UCSD-AML1 (cell line): Measurements from ENCODE around the gene DOK3.
"Not testable (repeated sequence)": the region's sequence is repeated elsewhere in the genome, so short reads cannot be mapped to it uniquely, and the experiment has no call there.

Source experiments
- DNase-seq: peaks from one replicate; lab custom pipeline; 2025; ENCODE audit not compliant: unreplicated experiment; lab: John Stamatoyannopoulos, UW

The DOK3 gene

DNA sequence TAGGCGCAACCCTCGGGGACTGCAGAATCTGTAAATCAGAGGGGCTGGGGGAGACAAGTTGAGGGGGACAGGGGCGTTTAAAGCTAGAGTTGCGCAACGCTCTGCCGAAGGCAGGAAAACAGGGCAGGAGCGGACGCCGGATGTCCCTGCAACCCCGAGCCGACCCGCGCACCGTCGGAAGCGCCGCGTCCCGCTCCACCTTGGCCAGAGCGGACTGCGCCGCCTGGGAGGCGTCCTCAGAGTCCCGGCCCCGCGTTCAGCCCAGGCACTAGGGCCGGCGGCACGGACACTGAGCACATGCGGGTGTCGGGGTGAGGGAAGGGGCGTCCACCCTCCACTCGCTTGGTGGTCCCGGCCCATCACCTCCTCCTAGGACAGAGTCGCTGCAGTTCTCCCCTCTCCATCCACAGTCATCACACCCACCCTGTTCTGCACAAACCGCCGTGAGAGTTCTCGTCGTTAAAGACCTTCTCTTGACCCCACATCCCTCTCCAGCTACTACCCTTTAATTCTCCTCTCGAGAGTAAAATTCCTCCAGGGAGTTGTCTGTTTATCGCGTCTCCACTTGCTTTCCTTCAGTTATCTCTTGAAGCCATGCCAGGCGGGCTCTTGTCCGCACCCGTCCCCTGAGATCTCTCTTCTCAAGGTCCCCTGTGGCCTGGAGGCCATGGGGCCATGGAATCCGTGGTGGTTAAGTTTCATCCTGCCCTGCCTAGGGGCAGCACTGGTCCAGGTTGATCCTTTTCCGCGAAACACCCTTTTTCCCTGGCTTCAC lies 11.4 kb downstream of the DOK3 start:
- DNase-seq = no peak

- DNase-seq = peak; percentile 98
Measured at GRCh38 chr5:177497292-177498012, 12.2 kb downstream of the DOK3 start, which contains the start of gene PDLIM7. TSS of gene PDLIM7 (minus strand) at chr5:177497604. CDS start at chr5:177496512, 1,092 bp downstream.

DNA sequence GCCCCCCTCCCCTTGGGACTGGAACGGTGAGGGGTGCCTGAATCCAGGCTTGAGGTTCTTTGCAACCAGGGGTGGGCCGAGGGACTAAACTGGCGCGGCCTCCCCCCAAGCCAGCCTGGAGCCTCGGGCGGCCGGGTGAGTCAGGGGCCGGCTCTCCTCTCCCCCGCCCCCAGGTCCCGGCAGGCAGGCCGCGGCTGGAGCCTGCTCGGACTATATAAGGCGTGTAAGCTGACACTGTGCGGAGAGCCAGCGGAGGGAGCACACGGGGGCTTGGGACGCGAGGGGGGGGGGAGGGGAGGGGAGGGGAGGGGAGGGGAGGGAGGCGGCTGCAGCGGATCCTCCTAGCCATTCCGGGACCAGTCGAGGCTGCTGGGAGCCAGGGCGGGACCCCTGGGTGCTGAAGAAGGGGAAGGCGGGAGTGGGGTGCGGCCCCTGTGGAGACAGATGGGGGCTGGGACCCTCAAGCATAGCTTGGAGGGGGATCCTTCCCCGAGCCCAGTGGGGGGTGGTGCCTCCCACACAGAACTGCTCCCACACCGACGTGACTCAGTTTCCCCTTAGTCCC lies 12.8 kb downstream of the DOK3 start:
- DNase-seq = peak; percentile 66

GRCh38 chr5:177496070-177496726 lies 13.4 kb downstream of the DOK3 start:
- DNase-seq = no peak

DNA sequence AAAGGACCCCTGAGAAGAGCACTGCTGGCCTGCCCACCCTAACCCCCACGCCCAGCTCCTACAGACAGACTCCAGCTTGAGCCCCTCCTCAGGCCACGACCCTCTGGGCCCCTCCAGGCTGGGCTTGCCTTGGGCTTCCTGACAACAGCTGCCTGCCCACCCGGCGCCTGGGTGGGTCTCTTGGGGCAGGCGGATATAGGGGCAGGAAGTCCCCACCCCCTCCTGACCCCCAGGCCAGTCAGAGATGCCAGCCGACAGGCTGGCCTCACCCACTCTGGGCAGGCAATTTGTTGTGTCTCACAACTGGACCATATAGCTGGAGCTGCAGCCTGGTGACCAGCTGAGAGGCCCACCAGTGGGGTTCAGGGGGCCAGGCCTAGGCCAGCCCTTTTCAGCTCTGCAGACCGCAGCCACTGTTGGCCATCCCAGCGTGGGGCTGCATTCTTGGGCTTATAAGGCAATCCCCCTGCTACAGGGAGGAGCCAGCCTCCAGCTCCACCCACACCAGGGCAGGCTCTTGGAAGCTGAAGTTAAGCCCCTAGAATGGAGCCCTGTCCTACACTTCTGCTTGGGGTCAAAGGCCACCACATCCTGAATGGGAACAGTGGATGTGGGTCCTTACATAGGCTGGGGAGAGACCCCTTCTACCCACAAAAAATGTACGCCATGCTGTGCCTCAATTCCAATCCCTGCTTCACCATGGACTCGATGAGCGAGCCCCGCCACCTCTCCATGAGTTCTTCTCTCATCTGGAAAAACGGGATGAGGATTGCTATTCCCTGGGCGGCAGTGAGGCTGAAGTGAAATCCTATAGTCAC lies 14.2 kb downstream of the DOK3 start:
- DNase-seq = peak; percentile 73

DNA sequence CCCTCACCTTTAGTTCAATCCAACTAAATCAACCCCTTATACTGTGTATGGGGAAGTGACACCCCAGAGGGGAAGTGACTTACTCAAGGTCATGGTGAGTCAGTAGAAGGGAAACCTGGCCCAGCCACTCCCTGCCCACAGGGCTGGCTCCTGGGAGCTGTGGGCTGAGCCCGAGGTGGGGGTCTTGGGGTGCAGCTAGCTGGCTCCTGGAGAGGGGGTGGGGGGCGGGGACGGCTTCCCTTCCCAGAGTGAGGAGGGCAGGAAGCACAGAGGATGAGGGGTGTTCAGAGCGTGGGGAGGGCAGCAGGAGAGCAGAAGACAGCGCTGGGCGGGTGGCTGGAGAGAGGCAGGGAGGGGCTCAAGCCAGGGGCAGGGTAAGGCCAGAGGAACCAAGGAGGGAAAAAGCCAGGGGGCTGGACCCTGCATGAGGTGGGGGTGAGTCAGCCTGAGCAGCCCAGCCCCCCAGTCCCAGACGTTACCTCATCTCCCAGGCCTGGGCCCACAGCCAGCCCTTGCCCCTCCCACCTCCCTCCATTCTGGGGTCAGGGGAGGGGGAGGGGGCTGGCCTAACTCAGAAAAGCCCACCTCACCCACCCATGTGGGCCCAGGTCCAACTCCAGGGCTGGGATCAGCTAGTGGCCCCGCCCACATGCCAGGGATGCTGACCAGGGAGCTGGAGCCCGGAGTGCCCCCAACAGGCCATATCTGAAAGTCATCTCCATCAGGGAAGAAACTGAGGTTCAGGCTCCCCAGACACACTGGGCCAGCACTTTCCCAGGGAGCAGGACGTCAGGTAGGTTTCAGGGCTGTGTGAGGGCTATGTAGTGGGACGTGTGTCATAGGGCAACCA lies 15.1 kb downstream of the DOK3 start:
- DNase-seq = peak; percentile 74

- no peak for DNase-seq
Measured at GRCh38 chr5:177493795-177494345, 15.8 kb downstream of the DOK3 start.

- DNase-seq = no peak
Measured at GRCh38 chr5:177492841-177493240, 16.8 kb downstream of the DOK3 start.

- DNase-seq = no peak
Measured at GRCh38 chr5:177491983-177492746, 17.5 kb downstream of the DOK3 start.

- peak; percentile 59 for DNase-seq
Measured at GRCh38 chr5:177491429-177491945, 18.1 kb downstream of the DOK3 start.

DNA sequence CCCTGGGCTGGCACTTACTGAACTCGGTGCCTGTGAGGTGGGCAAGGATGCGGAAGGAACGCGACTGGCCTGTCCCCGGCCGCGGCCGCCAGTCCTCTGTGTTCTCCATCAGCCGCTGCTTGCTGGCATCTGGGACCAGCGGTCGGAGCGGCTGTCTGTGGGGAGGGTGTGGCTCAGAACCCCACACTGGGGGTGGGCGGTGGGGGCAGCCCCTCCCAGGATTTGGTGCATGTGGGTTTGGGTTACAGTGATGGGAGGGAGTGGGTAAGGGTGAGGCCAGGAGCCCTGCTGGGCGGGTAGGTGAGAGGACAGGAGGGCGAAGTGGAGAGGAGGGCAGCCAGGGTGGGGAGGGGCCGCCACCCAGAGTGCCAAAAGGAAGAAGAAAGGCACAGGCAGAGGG lies 18.6 kb downstream of the DOK3 start:
- no peak for DNase-seq

DNA sequence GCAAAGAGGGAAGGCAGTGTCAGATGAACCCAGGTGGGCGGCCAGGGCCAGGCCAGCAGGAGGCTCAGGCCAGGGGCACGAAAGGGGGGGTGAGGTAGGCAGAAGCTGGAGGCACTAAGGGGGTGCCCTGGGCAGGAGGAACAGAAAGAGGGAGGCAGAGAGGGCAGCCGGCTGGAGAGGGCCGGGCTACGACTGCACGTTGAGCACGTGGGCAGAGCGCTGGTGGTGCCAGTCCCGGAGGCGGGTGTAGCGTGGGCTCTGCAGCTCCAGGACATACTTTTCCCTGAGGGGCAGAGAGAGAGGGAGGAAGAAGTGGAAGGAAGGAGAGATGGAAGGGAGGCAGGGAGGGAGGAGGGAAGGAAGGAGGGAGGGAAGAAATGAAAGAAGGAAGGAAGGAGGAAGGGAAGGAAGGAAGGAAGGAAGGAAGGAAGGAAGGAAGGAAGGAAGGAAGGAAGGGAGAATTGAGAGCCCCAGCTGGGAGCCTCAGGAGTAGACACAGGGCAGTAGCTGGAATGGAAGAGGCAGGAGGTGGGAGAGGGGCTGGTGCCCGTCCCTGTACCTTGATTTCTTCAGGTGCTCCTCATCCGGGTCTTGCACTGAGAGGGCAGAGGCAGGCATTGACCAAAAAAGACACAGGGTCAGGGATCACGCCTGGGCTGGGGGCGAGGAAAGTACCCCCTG lies 19.2 kb downstream of the DOK3 start:
- DNase-seq = no peak

- DNase-seq = no peak
Measured at GRCh38 chr5:177489119-177489716, 20.4 kb downstream of the DOK3 start.

GRCh38 chr5:177487975-177488374 lies 21.7 kb downstream of the DOK3 start:
- DNase-seq = no peak

DNA sequence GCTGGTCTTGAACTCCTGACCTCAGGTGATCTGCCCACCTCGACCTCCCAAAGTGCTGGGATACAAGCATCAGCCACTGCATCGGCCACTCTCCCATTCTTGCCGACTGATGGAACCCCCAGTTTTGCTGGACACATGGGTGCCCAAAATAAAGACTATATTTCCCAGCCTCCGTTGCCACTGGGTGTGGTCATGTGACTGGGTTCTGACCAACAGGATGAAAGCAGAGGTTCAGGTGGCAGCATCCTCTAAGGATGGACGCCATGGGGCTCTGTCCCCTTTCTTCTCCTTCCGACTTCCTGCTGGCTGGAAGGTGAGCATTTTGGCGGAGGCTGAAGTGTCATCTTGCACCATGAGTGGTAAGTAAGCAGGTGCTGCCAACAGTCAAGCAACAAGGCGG lies 22.5 kb downstream of the DOK3 start:
- DNase-seq = no peak

- DNase-seq = no peak
Measured at GRCh38 chr5:177486256-177486655, 23.4 kb downstream of the DOK3 start.

DNA sequence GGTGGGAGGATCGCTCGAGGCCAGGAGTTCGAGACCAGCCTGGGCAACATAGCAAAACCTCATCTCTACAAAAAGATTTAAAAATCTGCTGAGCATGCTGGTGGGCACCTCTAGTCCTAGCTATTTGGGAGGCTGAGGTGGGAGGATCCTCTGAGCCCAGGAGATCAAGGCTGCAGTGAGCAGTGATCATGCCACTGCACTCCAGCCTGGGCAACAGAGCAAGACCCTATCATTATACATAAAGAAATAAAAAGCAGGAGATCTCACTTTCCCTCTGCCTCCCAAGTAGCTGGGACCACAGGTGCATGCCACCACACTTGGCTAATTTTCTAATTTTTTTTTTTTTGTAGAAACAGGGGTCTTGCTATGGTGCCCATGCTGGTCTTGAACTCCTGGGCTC lies 23.9 kb downstream of the DOK3 start:
- DNase-seq = not testable (repeated sequence)
